COR-L47 (cell line): ENCODE results near the gene IFRD2.
"Not testable (repeated sequence)": the region's sequence is repeated elsewhere in the genome, so short reads cannot be mapped to it uniquely, and the experiment has no call there.

ENCODE experiments used
- DNase-seq: peaks from one replicate; lab custom pipeline; 2025; lab: John Stamatoyannopoulos, UW

Gene IFRD2

DNA sequence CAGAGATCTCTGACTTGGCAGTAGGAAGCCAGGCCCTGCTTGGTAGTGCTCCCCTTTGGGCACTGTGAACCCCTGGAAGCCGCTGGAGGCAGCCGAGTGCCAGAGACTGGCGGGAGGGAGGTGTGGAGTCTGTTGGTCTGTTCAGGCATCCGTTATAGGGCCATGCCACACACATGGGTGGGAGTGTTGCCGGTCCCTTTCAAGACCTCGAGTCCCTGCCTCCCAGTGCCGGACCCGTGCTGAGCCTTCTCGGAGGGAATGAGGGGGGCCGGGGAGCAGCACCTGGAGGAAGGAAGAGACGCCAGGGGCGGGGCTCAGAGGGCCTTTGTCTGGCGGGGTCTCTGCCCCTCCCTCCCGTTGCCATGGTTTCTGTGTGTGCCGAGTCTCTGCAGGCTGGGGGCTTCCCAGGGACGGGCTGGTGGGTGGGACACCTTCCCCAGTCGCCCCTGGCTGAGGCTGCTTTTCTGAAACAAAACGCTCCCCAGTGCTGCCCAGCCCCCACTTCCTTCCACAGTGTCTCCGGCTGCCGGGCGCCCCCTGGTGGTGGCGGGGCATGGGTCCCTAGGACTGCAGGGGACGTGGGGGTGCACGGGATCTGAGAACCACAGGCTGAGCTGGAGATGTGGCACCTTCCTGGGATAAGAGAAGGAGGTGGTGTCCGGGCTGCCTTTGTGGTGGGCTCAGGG lies 46.3 kb downstream of the IFRD2 start:
- DNase-seq = peak; percentile 81

DNA sequence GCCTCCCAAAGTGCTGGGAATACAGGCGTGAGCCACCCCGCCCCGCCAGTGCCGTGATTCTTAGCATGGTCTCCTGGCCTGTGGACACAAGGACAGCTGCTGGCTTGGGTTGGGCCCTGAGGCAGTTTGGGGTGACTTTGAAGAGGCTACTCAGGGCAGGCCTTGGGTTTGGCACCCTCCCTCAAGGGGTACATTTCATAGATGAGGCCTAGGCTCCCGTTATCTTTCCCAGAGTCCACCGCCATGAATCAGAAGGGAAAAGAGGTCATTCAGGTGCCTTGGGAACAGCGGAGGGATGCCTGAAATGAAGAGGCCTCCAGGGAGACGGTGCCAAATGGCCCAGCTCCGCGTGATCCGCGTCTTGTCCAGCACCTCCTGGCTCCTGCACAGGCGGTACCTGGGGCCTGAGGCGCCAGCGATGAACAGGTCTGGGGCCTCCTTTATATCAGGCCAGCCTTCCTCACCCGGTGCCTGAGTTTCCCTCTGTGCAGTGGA lies 46.9 kb downstream of the IFRD2 start:
- DNase-seq = no peak

DNA sequence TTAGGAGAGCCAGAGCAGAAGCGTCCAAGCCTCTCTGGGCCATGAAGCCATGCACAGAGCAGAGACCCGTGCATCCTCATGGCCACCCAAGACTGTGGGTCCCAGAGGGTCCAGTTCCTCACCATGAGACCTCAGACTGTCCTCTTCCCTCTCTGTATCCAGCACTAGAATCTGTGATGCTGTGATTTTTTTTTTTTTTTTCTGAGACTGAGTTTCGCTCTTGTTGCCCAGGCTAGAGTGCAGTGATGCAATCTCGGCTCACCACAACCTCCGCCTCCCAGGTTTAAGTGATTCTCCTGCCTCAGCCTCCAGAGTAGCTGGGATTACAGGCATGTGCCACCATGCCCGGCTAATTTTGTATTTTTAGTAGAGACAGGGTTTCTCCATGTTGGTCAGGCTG lies 47.4 kb downstream of the IFRD2 start:
- not testable (repeated sequence) for DNase-seq

GRCh38 chr3:50243543-50243895 lies 48.7 kb downstream of the IFRD2 start:
- no peak for DNase-seq

DNA sequence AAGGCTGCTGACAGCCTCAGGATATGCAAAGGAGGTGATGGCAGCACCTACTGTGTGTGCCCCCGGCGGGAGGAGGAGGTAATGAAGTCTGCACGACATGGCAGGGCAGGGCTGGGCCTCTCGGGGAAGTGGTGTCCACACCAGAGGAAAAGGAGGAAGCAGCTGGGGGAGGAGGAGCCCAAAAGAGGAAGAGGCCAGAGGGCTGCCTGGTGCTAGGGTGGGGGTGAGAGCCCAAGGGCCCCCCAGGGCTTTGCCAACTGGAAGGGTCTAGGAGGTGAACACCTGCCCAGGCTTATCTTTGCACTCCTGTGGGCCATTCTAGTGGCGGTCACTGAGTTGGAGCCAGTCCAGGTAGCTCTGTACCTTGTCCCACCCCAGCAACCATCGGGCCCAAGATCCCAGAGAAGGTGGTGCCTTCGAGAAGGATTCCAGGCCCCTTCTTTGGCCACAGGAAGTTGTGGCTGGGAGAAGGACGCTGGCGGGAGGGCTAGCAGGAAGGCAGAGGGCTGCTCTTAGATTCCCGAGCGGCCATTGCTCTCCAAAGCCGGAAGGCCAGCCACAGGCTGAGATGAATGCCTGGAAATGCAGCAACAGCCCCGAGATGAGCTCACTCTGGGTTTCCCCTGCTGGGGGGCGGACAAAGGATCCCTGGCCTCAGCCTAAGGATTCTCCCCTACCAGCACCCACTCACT lies 49.2 kb downstream of the IFRD2 start:
- DNase-seq = no peak

DNA sequence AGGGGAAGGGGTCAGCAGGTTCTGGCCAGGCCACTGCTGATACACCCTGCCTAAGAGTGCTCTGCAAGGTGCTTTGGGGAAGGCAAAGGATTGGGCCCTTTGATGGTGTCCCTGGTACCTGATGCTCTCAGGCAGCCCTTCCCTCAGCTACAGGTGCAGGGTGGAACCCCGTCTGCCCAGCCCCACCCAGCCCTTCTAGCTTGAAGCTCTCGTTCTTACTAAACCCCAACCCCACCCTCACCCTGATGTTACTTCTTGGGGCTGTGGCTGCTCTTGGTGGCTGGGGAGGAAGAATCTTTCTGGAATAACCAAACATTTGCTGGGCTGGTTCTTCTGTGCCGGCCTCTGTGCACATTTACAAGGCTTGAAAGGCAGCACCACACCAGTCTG lies 49.9 kb downstream of the IFRD2 start:
- DNase-seq = no peak

- no peak for DNase-seq
These were observed 50.4 kb downstream of the IFRD2 start for GRCh38 chr3:50241713-50242380.

GRCh38 chr3:50241163-50241562 lies 51.1 kb downstream of the IFRD2 start:
- peak; percentile 31 for DNase-seq

DNA sequence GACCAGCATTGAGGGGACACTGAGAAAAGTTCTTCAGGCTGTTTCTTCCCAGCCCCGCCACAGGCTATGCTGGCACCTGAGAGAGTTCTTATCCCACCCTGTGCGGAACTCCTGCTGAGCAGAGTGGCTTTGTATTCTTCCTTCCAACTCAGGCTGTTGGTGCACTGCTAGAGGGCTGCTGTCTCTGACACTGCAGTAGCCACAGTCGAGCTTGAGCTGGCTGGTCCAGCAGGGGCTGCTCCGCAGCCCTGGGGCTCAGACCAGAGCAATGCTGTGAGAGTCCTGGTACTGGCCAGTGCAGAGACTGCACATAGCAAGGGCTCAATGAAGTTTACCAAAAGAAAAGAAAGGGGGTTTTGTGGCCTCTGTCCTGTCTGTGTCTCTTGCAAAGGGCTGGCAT lies 52.6 kb downstream of the IFRD2 start:
- DNase-seq = no peak

- DNase-seq = peak; percentile 12
These were observed 53.6 kb downstream of the IFRD2 start for GRCh38 chr3:50238549-50239026.

- peak; percentile 47 for DNase-seq
These were observed 54.3 kb downstream of the IFRD2 start for GRCh38 chr3:50237754-50238548.
